ENCODE data around the gene AMELX.

Gene AMELX

GRCh38 chrX:11309220-11309619 lies 16.0 kb downstream of the AMELX start:
- DNase-seq (ENCODE audit: low read depth, low spot score): no peak

GRCh38 chrX:11311706-11312105 lies 18.5 kb downstream of the AMELX start:
- DNase-seq (ENCODE audit: low read depth, low spot score): no peak

GRCh38 chrX:11319806-11320520 lies 26.8 kb downstream of the AMELX start:
- DNase-seq (ENCODE audit: low read depth, low spot score): no peak

- no peak for DNase-seq (ENCODE audit: low read depth, low spot score)
Observed at GRCh38 chrX:11321986-11322385, 28.8 kb downstream of the AMELX start.

- DNase-seq (ENCODE audit: low read depth, low spot score): no peak
Observed at GRCh38 chrX:11328134-11328533, 34.9 kb downstream of the AMELX start.

- DNase-seq (ENCODE audit: low read depth, low spot score): no peak
Observed at GRCh38 chrX:11329021-11329420, 35.8 kb downstream of the AMELX start.

- no peak for DNase-seq (ENCODE audit: low read depth, low spot score)
Observed at GRCh38 chrX:11331788-11332187, 38.6 kb downstream of the AMELX start.

- no peak for DNase-seq (ENCODE audit: low read depth, low spot score)
Observed at GRCh38 chrX:11334165-11334564, 41.0 kb downstream of the AMELX start.

GRCh38 chrX:11336201-11336600 lies 43.0 kb downstream of the AMELX start:
- DNase-seq (ENCODE audit: low read depth, low spot score): no peak

GRCh38 chrX:11337292-11338009 lies 44.2 kb downstream of the AMELX start:
- DNase-seq (ENCODE audit: low read depth, low spot score): no peak

GRCh38 chrX:11341274-11342201 lies 48.3 kb downstream of the AMELX start:
- DNase-seq (ENCODE audit: low read depth, low spot score): peak; percentile 51

GRCh38 chrX:11342673-11343072 lies 49.5 kb downstream of the AMELX start:
- DNase-seq (ENCODE audit: low read depth, low spot score): no peak

GRCh38 chrX:11346121-11346682 lies 53.0 kb downstream of the AMELX start:
- DNase-seq (ENCODE audit: low read depth, low spot score): no peak

- DNase-seq (ENCODE audit: low read depth, low spot score): no peak
Observed at GRCh38 chrX:11347300-11347699, 54.1 kb downstream of the AMELX start.

GRCh38 chrX:11349020-11349419 lies 55.8 kb downstream of the AMELX start:
- no peak for DNase-seq (ENCODE audit: low read depth, low spot score)

- DNase-seq (ENCODE audit: low read depth, low spot score): no peak
Observed at GRCh38 chrX:11349661-11350337, 56.6 kb downstream of the AMELX start.

All from smooth muscle cell of the brain vasculature (primary cell).